ENCODE data around the gene TBC1D10A. TPM values are rescaled to one million over a fixed set of nuclear protein-coding genes. Genes with fewer than 3 reads are reported as not detected.

The TBC1D10A gene
- total RNA-seq, 1 experiment from 2014 or later: 18.6 TPM

GRCh38 chr22:30292069-30292970 lies 34.4 kb downstream of the TBC1D10A start:
- Histone ChIP-seq H3K9me2 (ENCODE audit: insufficient read depth) (no peaks in the 10 kb centered on the region), H3K36me3 (ENCODE audit: control insufficient read depth in 1 of 2, insufficient read depth in 2 of 2, low read length in 2 of 2) (peaks cover 2 to 4% of the 10 kb centered on the region in 2 experiments; a peak in 2 of 4 replicates), H4K20me1 (ENCODE audit: insufficient read depth) (no peaks in the 10 kb centered on the region), H3K4me3 (replicated peaks in 1 of 2; ENCODE audit: low read depth in 1 of 2, low read length in 2 of 2) (no peak overlapping the region), H3K79me2 (ENCODE audit: insufficient read depth, low read length) (no peaks in the 10 kb centered on the region), H3K27ac (ENCODE audit: low read depth, low read length) (no peak overlapping the region), H2AFZ (ENCODE audit: low read depth, low read length, poor library complexity, severe bottlenecking) (no peak overlapping the region), H3K4me2 (ENCODE audit: low read length) (no peak overlapping the region), H3K4me1 (ENCODE audit: control insufficient read depth in 1 of 2, insufficient read depth in 2 of 2, low read length in 2 of 2) (peaks cover 33 to 39% of the 10 kb centered on the region in 2 experiments), H3K9ac (ENCODE audit: low read length) (no peak overlapping the region), H3K27me3 (ENCODE audit: insufficient read depth, low read length) (no peaks in the 10 kb centered on the region), H3K9me3 (ENCODE audit: control insufficient read depth in 1 of 2, insufficient read depth in 1 of 2, low read depth in 1 of 2, low read length in 2 of 2) (no peaks in the 10 kb centered on the region)
- intact Hi-C loops (cut with micrococcal nuclease): no loop called here
- TF ChIP-seq RAD21 (IDR thresholded peaks at IDR 0.05; ENCODE audit: low read depth) (no peak), EZH2phosphoT487 (IDR thresholded peaks at IDR 0.05; ENCODE audit: borderline replicate concordance) (no peak), POLR2A (IDR thresholded peaks at IDR 0.05; ENCODE audit: borderline replicate concordance, extremely low read depth, insufficient read depth, insufficient read length) (no peak), ZFX (IDR thresholded peaks at IDR 0.05) (no peak), EZH2 (IDR thresholded peaks at IDR 0.05) (no peak), ATF3 (IDR thresholded peaks at IDR 0.05) (no peak), JUND (IDR thresholded peaks at IDR 0.05) (no peak), FOSL1 (IDR thresholded peaks at IDR 0.05; ENCODE audit: low read depth) (no peak), POLR2AphosphoS5 (IDR thresholded peaks at IDR 0.05; ENCODE audit: low read depth, low read length) (no peak), MAX (IDR thresholded peaks at IDR 0.05) (no peak), ZNF274 (IDR thresholded peaks at IDR 0.05; ENCODE audit: low read depth, low read length) (no peak), CEBPB (IDR thresholded peaks at IDR 0.05; ENCODE audit: low read depth) (no peak), ELF1 (IDR thresholded peaks at IDR 0.05; ENCODE audit: borderline replicate concordance, low read depth) (no peak), EGR1 (IDR thresholded peaks at IDR 0.05; ENCODE audit: low read depth) (no peak), SP1 (IDR thresholded peaks at IDR 0.05; ENCODE audit: low read depth) (no peak), TCF7L2 (IDR thresholded peaks at IDR 0.05; ENCODE audit: borderline replicate concordance, extremely low read depth, insufficient read depth, insufficient read length) (no peak), CTCF (IDR thresholded peaks at IDR 0.05 in 2 of 3, conservative IDR thresholded peaks at IDR 0.05 in 1 of 3; ENCODE audit: borderline replicate concordance in 1 of 3, insufficient read depth in 1 of 3, low read depth in 2 of 3, low read length in 2 of 3) (no peak)
- ATAC-seq (no peak), DNase-seq (ENCODE audit: low read depth, low spot score) (no peak)
- ChIA-PET CTCF (interaction anchor here (5.4 kb wide), 1 partner anchor 34 kb away, joined by 81 read pairs; the partner anchor contains the start of gene TBC1D10A), RAD21 (ENCODE audit: low non-redundant PET in 1 of 2, low total read pairs in 2 of 2, uncharacterized antibody in 2 of 2, unreplicated experiment in 2 of 2) (interaction anchor here (0.6 to 1.1 kb wide), 2 partner anchors 10 to 35 kb away, joined by 3 to 9 read pairs; partner anchors contain the start of gene TBC1D10A (in 1 of the 2)), POLR2A (no interaction called here)
- BruUV-seq (replicated peaks): no TSS peak

Data from HCT116 (cell line).